ENCODE data around the gene FEV.

The FEV gene

GRCh38 chr2:219020604-219021365 is 35.8 kb upstream of the FEV start:
- DNase-seq (ENCODE audit: low read depth) = no peak
- H3K4me3 ChIP-seq (ENCODE audit: low read depth, low read length) = no peak overlapping the region
- no peak for TF ChIP-seq POLR2A (IDR thresholded peaks at IDR 0.05; ENCODE audit: extremely low read depth, insufficient read length)
- TF ChIP-seq CTCF (IDR thresholded peaks at IDR 0.05; ENCODE audit: low read depth, low read length) = no peak
- TF ChIP-seq MAX (IDR thresholded peaks at IDR 0.05; ENCODE audit: low read depth, low read length) = no peak
- no peak for TF ChIP-seq MYC (IDR thresholded peaks at IDR 0.05; ENCODE audit: low read depth, low read length)

GRCh38 chr2:219019436-219019835 is 34.5 kb upstream of the FEV start:
- no peak for DNase-seq (ENCODE audit: low read depth)
- H3K4me3 ChIP-seq (ENCODE audit: low read depth, low read length) = no peak overlapping the region
- TF ChIP-seq POLR2A (IDR thresholded peaks at IDR 0.05; ENCODE audit: extremely low read depth, insufficient read length) (no peak), MYC (IDR thresholded peaks at IDR 0.05; ENCODE audit: low read depth, low read length) (no peak), CTCF (IDR thresholded peaks at IDR 0.05; ENCODE audit: low read depth, low read length) (no peak), MAX (IDR thresholded peaks at IDR 0.05; ENCODE audit: low read depth, low read length) (no peak)

GRCh38 chr2:219018726-219019125 is 33.7 kb upstream of the FEV start:
- no peak overlapping the region for H3K4me3 ChIP-seq (ENCODE audit: low read depth, low read length)
- no peak for DNase-seq (ENCODE audit: low read depth)

GRCh38 chr2:219018286-219018685 is 33.3 kb upstream of the FEV start:
- DNase-seq (ENCODE audit: low read depth) = no peak
- no peak overlapping the region for H3K4me3 ChIP-seq (ENCODE audit: low read depth, low read length)
- TF ChIP-seq POLR2A (IDR thresholded peaks at IDR 0.05; ENCODE audit: extremely low read depth, insufficient read length) (no peak), MAX (IDR thresholded peaks at IDR 0.05; ENCODE audit: low read depth, low read length) (no peak), CTCF (IDR thresholded peaks at IDR 0.05; ENCODE audit: low read depth, low read length) (no peak), MYC (IDR thresholded peaks at IDR 0.05; ENCODE audit: low read depth, low read length) (no peak)

More at GRCh38 chr2:219018726-219019125, 33.7 kb upstream of the FEV start:
- no peak for TF ChIP-seq MYC (IDR thresholded peaks at IDR 0.05; ENCODE audit: low read depth, low read length)
- TF ChIP-seq MAX (IDR thresholded peaks at IDR 0.05; ENCODE audit: low read depth, low read length) = no peak
- TF ChIP-seq POLR2A (IDR thresholded peaks at IDR 0.05; ENCODE audit: extremely low read depth, insufficient read length) = no peak
- no peak for TF ChIP-seq CTCF (IDR thresholded peaks at IDR 0.05; ENCODE audit: low read depth, low read length)

- no peak for TF ChIP-seq MAX (IDR thresholded peaks at IDR 0.05; ENCODE audit: low read depth, low read length)
- no peak for TF ChIP-seq CTCF (IDR thresholded peaks at IDR 0.05; ENCODE audit: low read depth, low read length)
- no peak overlapping the region for H3K4me3 ChIP-seq (ENCODE audit: low read depth, low read length)
- DNase-seq (ENCODE audit: low read depth) = no peak
Measured at GRCh38 chr2:219017201-219017931, 32.4 kb upstream of the FEV start.
